T47D (cell line): Measurements from ENCODE around the gene TNPO3.

Source experiments
- DNase-seq, 2 experiments: peaks; one replicate each; pipeline versions ENCODE4 v3.0.0 to v3.0.0-alpha.2; 2011 to 2012; ENCODE audit warnings: low read depth in 1 of 2, low spot score in 1 of 2
- JUND ChIP-seq: IDR thresholded peaks from 2 replicates; pipeline ENCODE4 v1.6.1; 2012; ENCODE audit warnings: low read depth
- in situ Hi-C: cut with HindIII; loops from 2 replicates; pipeline ENCODE4 v1.10.0; 2016; ENCODE audit warnings: low sequenced_read_pairs, low pct_unique_long_range_greater_than_20kb

Gene TNPO3

DNA sequence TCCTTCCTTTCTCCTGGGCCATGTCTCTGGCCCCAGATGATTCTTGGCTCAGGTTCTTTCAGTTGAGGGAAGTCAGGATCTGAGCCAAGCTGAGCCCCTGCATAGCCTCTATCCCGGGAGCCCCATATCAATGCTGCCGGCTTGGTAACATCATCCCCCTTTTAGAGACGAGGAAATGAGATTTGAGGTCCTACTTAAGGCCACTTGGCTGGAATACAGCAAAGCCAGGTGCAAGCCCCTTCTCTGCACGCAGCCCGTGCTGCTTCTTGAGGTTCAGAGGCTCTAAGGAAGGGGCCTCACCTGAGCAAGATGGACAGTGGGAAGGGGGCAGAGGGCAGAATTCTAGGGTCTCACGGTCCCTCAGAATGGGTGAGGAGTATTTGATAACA is 119.6 kb downstream of the TNPO3 start:
- DNase-seq: no peak
- TF ChIP-seq JUND: no peak
- in situ Hi-C loops: no loop called here

DNA sequence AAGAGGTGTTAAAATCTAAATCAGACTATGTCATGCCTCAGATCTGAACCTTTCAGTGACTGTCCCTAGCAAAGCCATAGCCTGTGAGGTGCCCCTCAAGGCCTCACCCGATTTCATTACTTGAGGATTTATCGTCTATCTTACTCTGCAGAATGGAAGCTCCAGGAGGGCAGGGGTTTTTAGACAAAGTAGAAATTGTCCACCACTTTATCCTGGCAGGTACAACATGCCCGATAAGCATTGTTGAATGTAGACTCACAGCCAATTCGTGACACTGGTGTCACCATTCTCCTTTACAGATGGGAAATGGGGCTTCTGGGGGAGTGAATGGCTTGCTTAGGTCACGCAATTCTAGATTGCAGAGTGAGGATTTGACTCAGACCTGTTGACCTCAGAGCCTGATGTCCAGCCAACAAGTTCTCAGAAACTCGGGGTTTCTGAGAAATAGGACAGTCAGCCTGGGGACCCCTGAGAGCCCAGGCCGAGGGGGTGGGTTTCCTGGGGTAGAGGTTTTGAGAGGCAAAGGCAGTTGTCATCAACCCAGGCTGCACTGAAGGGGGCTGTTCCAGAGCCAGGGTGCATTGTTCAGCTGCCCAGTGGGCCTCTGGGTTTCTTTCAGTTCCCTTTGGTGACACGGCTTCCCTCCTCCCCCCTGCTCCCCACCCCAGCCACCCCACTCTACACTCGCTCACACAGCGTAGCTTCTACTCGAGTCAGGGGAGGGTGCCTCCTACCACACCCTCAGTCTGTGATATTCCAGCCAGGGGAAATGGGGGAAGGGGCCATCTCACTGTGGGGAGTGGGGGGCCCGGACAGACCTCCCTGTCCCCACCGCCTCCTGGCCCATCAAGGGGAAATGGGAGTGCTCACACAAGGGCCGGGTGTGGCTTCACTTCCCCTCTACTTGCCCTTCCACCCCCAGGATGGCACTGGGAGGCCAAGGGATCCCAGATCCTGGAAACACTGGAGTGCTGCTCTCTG is 120.3 kb downstream of the TNPO3 start:
- in situ Hi-C loops: no loop called here
- no peak for DNase-seq
- TF ChIP-seq JUND: no peak

GRCh38 chr7:128933180-128933891 is 121.6 kb downstream of the TNPO3 start:
- no peak for DNase-seq
- in situ Hi-C loops: no loop called here
- no peak for TF ChIP-seq JUND

GRCh38 chr7:128932862-128933179 is 122.1 kb downstream of the TNPO3 start:
- TF ChIP-seq JUND: no peak
- no peak for DNase-seq
- in situ Hi-C loops: no loop called here

DNA sequence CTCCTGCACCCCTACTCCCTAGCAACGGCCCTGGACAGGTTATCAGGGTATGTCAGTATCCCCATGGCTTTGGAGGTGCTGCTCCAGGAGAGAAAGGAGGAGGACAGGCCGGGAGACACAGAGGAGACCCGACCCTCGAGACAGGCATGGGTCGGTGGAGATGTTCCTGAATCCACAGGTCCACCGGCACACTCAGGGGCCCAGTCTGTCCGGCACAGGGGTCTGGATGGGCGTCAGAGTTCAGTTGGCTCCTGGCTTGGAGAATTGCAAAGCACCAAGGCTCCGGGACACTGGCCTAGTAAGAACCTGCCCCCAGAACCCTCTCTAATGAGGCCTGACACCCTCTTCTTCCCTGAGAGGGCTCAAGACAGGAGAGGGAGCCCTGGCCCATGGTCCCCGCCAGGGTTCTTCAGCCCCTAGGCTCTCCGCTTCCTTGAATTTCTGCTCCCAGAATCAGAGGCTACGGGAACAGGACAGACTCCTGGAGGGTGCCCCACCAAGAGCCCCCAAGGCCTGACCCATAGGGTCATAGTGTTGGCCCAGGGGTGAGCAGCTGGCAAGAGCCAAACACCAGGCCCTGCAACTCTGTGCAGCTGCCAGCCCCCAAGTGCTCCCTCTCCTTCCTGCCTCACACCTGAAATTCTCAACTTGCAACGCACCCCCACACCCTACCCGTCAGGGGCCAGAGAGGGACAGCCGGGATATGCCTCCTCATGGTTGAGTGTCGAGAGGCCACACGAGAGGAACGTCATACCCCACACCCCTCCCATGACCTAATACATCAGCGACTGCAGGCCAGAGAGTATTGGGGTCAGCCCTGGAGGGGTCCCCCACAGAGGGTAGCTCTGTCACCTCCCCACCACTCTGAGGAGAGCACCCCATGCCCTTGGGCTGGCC is 122.7 kb downstream of the TNPO3 start:
- no peak for TF ChIP-seq JUND
- in situ Hi-C loops: no loop called here
- DNase-seq: no peak

- in situ Hi-C loops: no loop called here
- TF ChIP-seq JUND: no peak
- DNase-seq: no peak
These were observed 123.6 kb downstream of the TNPO3 start for GRCh38 chr7:128931190-128931798.

DNA sequence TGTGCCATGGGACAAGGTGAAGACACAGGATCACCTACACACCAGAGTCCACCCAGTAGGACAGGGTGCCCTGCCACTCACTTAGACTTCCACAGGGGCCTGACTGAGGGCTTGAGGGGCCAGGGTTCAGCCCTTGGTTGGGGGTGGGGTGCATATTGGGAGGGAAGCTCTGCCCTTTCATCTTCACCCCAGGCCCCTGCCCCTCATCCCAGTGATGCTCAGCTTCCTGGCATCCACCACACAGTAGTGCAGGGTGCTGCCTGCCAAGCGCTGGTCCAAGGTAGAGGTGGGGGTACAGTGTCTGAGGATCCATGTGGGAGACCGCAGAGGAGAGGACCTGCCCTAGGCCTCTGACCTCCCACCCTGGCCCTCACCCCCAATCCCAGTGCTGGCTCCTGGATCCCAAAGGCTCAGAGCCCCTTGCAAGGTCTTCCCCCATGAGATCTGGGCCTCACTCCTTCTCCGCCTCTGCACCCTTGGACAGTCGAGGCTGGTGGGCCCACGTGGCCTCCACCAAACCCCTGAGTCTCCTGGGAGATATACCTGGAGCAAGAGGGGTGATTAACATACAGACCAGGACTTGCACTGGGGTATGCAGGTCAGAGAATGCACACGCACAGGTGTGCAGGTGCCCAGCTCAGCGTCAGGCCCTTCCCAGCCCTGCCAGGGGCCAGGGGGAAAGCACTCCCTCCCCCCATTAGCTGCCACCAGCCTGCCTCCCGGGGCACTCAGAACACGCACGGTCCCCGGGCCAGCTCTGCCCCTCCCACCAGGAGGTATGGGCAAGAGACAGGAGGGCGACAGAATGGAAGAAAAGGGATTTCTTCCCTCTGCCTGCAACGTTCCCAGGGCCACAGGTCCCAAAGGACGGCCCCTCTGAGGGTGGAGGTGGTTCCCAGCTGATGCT is 125.8 kb downstream of the TNPO3 start:
- in situ Hi-C loops: no loop called here
- no peak for DNase-seq
- TF ChIP-seq JUND: no peak

GRCh38 chr7:128928159-128928813 is 126.6 kb downstream of the TNPO3 start:
- in situ Hi-C loops: no loop called here
- no peak for DNase-seq
- no peak for TF ChIP-seq JUND

GRCh38 chr7:128924707-128925588 is 130.0 kb downstream of the TNPO3 start:
- in situ Hi-C loops: no loop called here
- TF ChIP-seq JUND: no peak
- DNase-seq: no peak

DNA sequence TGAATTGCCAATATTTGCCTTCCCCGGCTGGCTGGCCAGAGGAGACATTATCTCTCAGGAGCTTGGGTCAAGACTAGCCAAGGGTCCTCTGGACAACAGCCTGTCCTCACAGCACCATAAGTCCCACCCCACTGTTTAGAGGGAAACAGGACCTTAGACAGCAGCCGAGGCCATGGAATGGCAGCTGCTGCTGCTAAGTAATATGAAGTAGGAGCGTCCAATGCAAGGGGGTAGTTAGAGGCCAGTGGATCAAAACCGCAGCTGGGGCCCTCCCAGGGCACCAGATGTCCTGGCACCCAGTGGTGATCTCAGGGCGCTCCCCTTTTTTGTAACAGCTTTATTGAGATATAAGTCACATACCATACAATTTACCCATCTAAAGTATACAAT is 131.5 kb downstream of the TNPO3 start:
- no peak for DNase-seq
- no peak for TF ChIP-seq JUND
- in situ Hi-C loops: no loop called here
